HG02763 (cell line): Measurements from ENCODE around the gene ATP11A.
"Not testable (repeated sequence)": the region's sequence is repeated elsewhere in the genome, so short reads cannot be mapped to it uniquely, and the experiment has no call there.

Experiments
- ATAC-seq: cut with Tn5 transposase; IDR thresholded peaks from one replicate; pipeline ENCODE4 v1.9.1; 2021; ENCODE audit warnings: mild to moderate bottlenecking, moderate library complexity; ENCODE audit not compliant: unreplicated experiment

ATP11A gene

GRCh38 chr13:112786810-112787209, 97.0 kb downstream of the ATP11A start:
- ATAC-seq: not testable (repeated sequence)

GRCh38 chr13:112790735-112791641, 101.2 kb downstream of the ATP11A start:
- ATAC-seq: no peak

GRCh38 chr13:112791663-112792440, 102.0 kb downstream of the ATP11A start:
- no peak for ATAC-seq

DNA sequence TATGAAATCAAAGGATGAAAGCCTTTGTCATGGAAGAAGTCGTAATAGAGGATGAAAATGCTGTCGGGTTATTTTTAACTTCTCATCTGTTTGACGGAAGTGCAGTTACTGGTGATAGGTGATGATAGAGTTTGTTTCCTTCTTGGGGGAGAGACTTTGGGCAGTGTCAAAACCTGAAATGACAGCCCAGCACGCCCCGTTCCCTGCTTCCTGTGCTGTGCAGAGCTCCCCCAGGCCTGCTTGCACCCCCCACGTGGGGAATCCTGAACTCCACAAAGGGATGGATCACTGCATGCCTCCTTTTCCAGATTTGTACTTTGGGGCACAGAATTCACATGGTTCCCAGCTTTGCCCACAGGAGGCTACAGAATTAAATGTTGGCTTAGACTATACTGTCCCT, 102.7 kb downstream of the ATP11A start:
- ATAC-seq: no peak

GRCh38 chr13:112793545-112794445, 104.0 kb downstream of the ATP11A start:
- ATAC-seq: no peak

DNA sequence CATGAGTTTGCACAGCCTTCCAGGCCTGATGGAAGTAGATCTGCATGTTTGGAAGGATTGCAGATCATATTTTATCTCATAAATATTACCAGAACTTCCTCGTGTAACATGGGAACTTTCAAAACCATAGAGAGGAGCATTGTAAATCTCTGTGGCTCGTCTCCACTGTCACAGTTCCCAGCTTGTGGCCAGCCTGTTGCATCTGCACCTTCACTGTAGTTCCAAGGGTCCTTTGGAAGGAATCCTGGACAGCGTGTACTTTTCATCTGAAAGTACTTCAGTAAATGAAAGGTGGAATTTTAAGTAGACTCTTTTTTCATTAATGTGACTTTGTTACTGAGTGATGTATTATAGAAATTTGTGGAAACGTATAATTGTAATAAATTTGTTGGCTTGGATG, 105.4 kb downstream of the ATP11A start:
- ATAC-seq: no peak

DNA sequence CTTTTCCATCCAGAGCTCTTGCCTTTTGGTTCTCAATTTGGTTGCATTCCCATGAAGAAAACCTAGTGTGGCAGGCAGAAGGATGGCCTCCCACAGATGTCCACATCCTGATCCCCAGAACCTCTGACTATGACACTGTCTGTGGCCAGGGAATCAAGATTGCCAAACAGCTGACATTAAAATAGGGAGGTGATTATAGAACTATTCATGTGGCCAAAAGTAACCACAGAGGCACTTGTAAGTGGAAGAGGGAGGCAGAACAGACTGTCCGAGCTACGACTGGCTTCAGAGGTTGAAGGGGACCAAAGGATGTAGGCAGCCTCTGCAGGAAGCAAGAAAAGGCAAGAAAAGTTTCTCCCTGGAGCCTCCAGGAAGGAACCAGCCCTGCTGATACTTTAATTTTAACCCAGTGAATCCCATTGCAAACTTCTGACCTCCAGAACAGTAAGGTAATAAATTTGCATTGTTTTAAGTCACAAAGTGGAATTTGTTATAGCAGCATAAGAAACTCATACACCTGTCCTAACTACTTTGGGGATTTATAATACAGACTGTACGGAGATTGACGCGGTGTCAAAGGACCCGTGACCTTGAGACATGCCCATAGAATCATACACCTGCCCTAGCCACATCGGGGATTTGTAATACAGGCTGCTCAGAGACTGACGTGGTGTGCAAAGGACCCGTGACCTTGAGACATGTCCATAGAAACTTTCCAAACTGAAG, 106.5 kb downstream of the ATP11A start:
- ATAC-seq: no peak

DNA sequence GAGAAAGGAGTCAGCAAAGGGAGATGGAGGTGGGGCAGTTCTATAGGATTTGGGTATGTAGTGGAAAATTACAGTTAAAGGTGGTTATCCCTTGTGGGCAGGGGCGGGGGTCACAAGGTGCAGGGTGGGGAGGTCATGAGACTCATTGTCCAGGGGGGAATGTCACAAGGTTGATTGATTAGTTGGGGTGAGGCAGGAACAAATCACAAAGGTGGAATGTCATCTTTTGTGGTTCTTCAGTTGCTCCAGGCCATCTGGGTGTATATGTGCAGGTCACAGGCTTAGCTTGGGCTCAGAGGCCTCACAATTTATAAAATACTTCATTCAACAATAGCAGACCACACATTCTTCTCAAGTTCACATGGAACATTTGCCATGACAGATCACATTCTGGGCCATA, 109.6 kb downstream of the ATP11A start:
- ATAC-seq: no peak

GRCh38 chr13:112800057-112800456, 110.2 kb downstream of the ATP11A start:
- no peak for ATAC-seq

- ATAC-seq: not testable (repeated sequence)
Measured at GRCh38 chr13:112800807-112801206, 111.0 kb downstream of the ATP11A start.

DNA sequence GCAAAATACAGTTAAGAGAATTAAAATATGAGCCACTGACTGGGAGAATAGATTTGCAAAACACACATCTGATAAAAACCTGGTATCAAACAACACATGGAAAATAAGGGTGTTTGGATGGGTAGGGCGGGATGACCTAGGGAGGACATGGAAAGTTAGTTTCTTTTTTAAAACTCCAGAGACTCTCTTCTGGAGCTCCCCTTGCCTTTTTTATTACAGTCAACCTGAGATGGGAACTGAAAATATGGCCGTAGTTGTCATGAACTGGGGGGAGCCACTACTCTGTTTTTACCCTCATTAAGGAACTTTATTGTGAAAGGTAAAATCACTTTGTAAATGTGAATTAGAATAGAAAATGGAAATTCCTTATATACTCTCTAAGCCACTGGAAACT, 113.0 kb downstream of the ATP11A start:
- ATAC-seq: peak; percentile 46

- ATAC-seq: peak; percentile 66
Measured at GRCh38 chr13:112803422-112803821, 113.6 kb downstream of the ATP11A start.

DNA sequence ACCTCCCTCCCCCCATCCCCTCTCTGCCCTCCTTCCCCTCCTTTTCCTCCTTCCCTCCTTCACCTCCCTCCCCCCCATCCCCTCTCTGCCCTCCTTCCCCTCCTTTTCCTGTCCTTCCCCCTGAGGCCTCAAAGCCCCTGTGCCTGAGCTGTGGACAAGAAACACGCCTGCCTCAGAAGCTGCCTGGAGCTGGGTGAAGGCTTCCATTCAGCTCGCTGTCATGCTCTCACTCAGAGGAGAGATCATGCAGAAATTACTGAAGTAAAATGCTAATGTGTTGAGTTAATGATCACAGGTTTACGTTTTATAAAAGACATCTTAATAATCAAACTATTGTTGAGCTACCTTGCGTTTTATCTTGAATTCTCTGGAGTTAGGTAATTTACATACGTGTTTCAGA, 114.5 kb downstream of the ATP11A start:
- no peak for ATAC-seq

- ATAC-seq: no peak
Measured at GRCh38 chr13:112806739-112807652, 117.2 kb downstream of the ATP11A start.

- no peak for ATAC-seq
Measured at GRCh38 chr13:112807653-112808376, 118.0 kb downstream of the ATP11A start.

GRCh38 chr13:112808377-112809140, 118.7 kb downstream of the ATP11A start:
- no peak for ATAC-seq

GRCh38 chr13:112809332-112810315, 119.8 kb downstream of the ATP11A start:
- ATAC-seq: no peak
